K562 (cell line): ENCODE measurements around the gene PRPF18. TPM values are rescaled to one million over a fixed set of nuclear protein-coding genes. Genes with fewer than 3 reads are reported as not detected.

Experiments
- BDP1 ChIP-seq: IDR thresholded peaks from 3 replicates; pipeline ENCODE4 v1.6.1; 2011; ENCODE audit not compliant: insufficient read length, insufficient read depth
- CHCHD3 ChIP-seq: fragments of 250-450 bp; sonication (Bioruptor Pico); IDR thresholded peaks from 2 replicates; pipeline ENCODE4 v2.1.2; 2022; ENCODE audit warnings: mild to moderate bottlenecking
- CHD4 ChIP-seq: fragments of 200-600 bp; sonication (generic); IDR thresholded peaks from 3 replicates; pipeline ENCODE4 v1.6.1; 2012; ENCODE audit warnings: low read depth, mild to moderate bottlenecking, mixed read lengths, low read length, inconsistent platforms; ENCODE audit not compliant: insufficient read depth, insufficient replicate concordance, poor library complexity, severe bottlenecking
- EP400 ChIP-seq: fragments of 450-650 bp; IDR thresholded peaks from 2 replicates; pipeline ENCODE4 v1.6.1; 2017; ENCODE audit warnings: antibody characterized with exemption, mild to moderate bottlenecking, moderate library complexity
- KDM2B ChIP-seq: fragments of 250-450 bp; sonication (Bioruptor Pico); IDR thresholded peaks from 2 replicates; pipeline ENCODE4 v1.8.0; 2021; ENCODE audit warnings: mild to moderate bottlenecking, moderate library complexity
- MTA3 ChIP-seq: fragments of 450-650 bp; formaldehyde crosslinking; IDR thresholded peaks from 2 replicates; pipeline ENCODE4 v1.6.1; 2017; ENCODE audit warnings: mild to moderate bottlenecking, borderline replicate concordance
- MTF1 ChIP-seq: fragments of 250-450 bp; sonication (Bioruptor Pico); IDR thresholded peaks from 2 replicates; pipeline ENCODE4 v1.9.0; 2021; ENCODE audit warnings: moderate library complexity, mild to moderate bottlenecking, inconsistent platforms, borderline replicate concordance
- PURB ChIP-seq: sonication (generic); formaldehyde crosslinking; IDR thresholded peaks from 2 replicates; pipeline ENCODE4 v1.9.0; 2021; ENCODE audit warnings: low read depth, mild to moderate bottlenecking, missing genetic modification reagents
- SMARCB1 ChIP-seq: IDR thresholded peaks from 2 replicates; pipeline ENCODE4 v1.6.1; 2011; ENCODE audit warnings: improper control_type of control experiment, low read depth; ENCODE audit not compliant: insufficient read length
- TAF9B ChIP-seq: fragments of 450-650 bp; IDR thresholded peaks from 2 replicates; pipeline ENCODE4 v1.6.1; 2018; ENCODE audit warnings: mild to moderate bottlenecking; ENCODE audit not compliant: partially characterized antibody
- TCF7 ChIP-seq: sonication (generic); IDR thresholded peaks from 2 replicates; pipeline ENCODE4 v1.6.1; 2016; ENCODE audit warnings: antibody characterized with exemption, borderline replicate concordance
- ZFP36 ChIP-seq: fragments of 150-350 bp; IDR thresholded peaks from 2 replicates; pipeline ENCODE4 v1.6.1; 2018; ENCODE audit warnings: low read length, low read depth; ENCODE audit not compliant: partially characterized antibody
- ZNF174 ChIP-seq: fragments of 250-450 bp; sonication (Bioruptor Pico); IDR thresholded peaks from 2 replicates; pipeline ENCODE4 v1.4.0; 2020; ENCODE audit warnings: mild to moderate bottlenecking
- ZNF561 ChIP-seq: fragments of 450-650 bp; formaldehyde crosslinking; conservative IDR thresholded peaks from 2 replicates; pipeline ENCODE4 v1.4.0; 2020; ENCODE audit warnings: mild to moderate bottlenecking, moderate library complexity
- polyA plus RNA-seq, 8 experiments: library from polyadenylated mRNA; depleted of rRNA in 4 of 8; stranded (reverse) in 5 of 8; unstranded in 3 of 8; fragments of >200 nt; fragmentation: Nextera tagmentation in 2 of 8; fragmentation: Illumina TruSeq in 1 of 8; extraction: Ambion mirVana in 2 of 8; extraction: Trizol in 1 of 8; gene quantifications; 2 replicates each; pipeline versions ENCODE4 v1.2.1 to v1.2.3, GENCODE V29; 2011 to 2014; ENCODE audit warnings: inconsistent platforms in 1 of 8, missing spikeins in 1 of 8
- total RNA-seq, 7 experiments: library from RNA; depleted of rRNA in 6 of 7; stranded (reverse); fragments of >200 nt in 6 of 7; fragmentation: Illumina TruSeq in 2 of 7; extraction: Trizol in 2 of 7; gene quantifications; 2 replicates each; pipeline versions ENCODE4 v1.2.1 to v1.2.3, GENCODE V29; 2011 to 2021; ENCODE audit warnings: low replicate concordance in 1 of 7
- TF ChIP-seq, protein P1 (sequence below), 2 experiments: fragments of 200-800 bp in 1 of 2; sonication (Bioruptor generic) in 1 of 2; sonication (generic) in 1 of 2; formaldehyde crosslinking in 1 of 2; IDR thresholded peaks in 1 of 2; conservative IDR thresholded peaks in 1 of 2; 2 replicates each; pipeline versions ENCODE4 v1.5.0 to v1.6.1; 2016 to 2020; ENCODE audit warnings: missing compliant biosample characterization in 1 of 2, missing genetic modification characterization in 1 of 2, missing genetic modification reagents in 1 of 2
- TF ChIP-seq, protein P2 (sequence below): sonication (generic); formaldehyde crosslinking; IDR thresholded peaks from 2 replicates; pipeline ENCODE4 v1.8.1; 2023; ENCODE audit warnings: mild to moderate bottlenecking, missing genetic modification reagents, moderate library complexity
- TF ChIP-seq, protein P3 (sequence below): sonication (generic); formaldehyde crosslinking; IDR thresholded peaks from 2 replicates; pipeline ENCODE4 v1.8.0; 2023; ENCODE audit warnings: mild to moderate bottlenecking, missing genetic modification reagents
- TF ChIP-seq, protein P4 (sequence below): fragments of 250-450 bp; sonication (Bioruptor Pico); IDR thresholded peaks from 2 replicates; pipeline ENCODE4 v1.8.0; 2022; ENCODE audit warnings: moderate library complexity, mild to moderate bottlenecking, inconsistent platforms
- TF ChIP-seq, protein P5 (sequence below): fragments of 450-650 bp; formaldehyde crosslinking; conservative IDR thresholded peaks from 2 replicates; pipeline ENCODE4 v1.4.0; 2022; ENCODE audit warnings: mild to moderate bottlenecking, missing genetic modification characterization

PRPF18 gene
- total and polyA plus RNA-seq, 9 of the 15 experiments (the other 6 are each of a cell fraction or from before 2014, with no cell fraction given), result 14.0 to 30.6 (median 23.1) TPM

DNA sequence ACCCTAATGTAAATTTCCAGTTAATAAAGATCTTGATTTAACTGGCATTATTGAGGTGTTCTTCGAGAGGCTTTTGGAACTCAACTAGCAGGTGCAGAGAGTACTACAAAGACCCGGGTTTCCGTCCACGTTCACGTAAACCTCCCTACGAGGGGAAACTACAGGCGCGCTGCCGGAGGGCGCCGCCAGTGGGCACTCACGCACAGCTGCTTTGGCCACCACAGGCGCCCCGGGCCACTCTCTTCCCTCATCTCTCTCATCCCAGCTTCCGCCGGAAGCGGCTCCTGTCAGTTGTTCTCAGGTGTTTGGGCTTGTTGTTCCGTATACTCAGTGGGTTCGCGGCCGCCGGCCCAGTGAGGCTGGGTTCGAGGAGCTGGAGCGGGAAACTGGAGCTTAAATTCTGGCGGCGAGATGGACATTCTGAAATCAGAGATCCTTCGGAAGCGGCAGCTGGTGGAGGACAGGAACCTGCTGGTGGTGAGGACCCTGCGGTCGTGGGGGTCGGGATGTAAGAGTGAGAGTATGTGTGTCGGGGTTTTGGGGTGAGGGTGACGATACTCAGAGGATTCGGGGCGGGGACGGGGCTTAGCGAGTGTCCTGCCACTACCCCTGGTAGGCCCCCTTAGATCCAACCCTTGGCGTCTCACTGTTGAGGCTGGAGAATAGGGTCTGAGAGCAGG lies at the start of gene PRPF18 (continued):
- TF ChIP-seq, protein P1, sequence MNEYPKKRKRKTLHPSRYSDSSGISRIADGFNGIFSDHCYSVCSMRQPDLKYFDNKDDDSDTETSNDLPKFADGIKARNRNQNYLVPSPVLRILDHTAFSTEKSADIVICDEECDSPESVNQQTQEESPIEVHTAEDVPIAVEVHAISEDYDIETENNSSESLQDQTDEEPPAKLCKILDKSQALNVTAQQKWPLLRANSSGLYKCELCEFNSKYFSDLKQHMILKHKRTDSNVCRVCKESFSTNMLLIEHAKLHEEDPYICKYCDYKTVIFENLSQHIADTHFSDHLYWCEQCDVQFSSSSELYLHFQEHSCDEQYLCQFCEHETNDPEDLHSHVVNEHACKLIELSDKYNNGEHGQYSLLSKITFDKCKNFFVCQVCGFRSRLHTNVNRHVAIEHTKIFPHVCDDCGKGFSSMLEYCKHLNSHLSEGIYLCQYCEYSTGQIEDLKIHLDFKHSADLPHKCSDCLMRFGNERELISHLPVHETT (CRISPR knock-in tag; conservative IDR thresholded peaks at IDR 0.05 in 1 of 2, IDR thresholded peaks at IDR 0.05 in 1 of 2), result no peak
- TF ChIP-seq MTF1 (CRISPR knock-in tag), result no peak
- TF ChIP-seq TCF7, result no peak
- peak; percentile 50 for TF ChIP-seq TAF9B
- no peak for TF ChIP-seq CHCHD3
- 0 out of 2 replicates have a peak, but pooled peaks have one; percentile 58 for TF ChIP-seq MTA3
- no peak for TF ChIP-seq KDM2B (CRISPR knock-in tag)
- TF ChIP-seq, protein P2, sequence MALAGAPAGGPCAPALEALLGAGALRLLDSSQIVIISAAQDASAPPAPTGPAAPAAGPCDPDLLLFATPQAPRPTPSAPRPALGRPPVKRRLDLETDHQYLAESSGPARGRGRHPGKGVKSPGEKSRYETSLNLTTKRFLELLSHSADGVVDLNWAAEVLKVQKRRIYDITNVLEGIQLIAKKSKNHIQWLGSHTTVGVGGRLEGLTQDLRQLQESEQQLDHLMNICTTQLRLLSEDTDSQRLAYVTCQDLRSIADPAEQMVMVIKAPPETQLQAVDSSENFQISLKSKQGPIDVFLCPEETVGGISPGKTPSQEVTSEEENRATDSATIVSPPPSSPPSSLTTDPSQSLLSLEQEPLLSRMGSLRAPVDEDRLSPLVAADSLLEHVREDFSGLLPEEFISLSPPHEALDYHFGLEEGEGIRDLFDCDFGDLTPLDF, result no peak; the same call in 1 of the 2 replicates
- no peak for TF ChIP-seq SMARCB1
- no peak for TF ChIP-seq PURB (CRISPR knock-in tag)
- peak; percentile 40 for TF ChIP-seq ZFP36
- TF ChIP-seq, protein P3, sequence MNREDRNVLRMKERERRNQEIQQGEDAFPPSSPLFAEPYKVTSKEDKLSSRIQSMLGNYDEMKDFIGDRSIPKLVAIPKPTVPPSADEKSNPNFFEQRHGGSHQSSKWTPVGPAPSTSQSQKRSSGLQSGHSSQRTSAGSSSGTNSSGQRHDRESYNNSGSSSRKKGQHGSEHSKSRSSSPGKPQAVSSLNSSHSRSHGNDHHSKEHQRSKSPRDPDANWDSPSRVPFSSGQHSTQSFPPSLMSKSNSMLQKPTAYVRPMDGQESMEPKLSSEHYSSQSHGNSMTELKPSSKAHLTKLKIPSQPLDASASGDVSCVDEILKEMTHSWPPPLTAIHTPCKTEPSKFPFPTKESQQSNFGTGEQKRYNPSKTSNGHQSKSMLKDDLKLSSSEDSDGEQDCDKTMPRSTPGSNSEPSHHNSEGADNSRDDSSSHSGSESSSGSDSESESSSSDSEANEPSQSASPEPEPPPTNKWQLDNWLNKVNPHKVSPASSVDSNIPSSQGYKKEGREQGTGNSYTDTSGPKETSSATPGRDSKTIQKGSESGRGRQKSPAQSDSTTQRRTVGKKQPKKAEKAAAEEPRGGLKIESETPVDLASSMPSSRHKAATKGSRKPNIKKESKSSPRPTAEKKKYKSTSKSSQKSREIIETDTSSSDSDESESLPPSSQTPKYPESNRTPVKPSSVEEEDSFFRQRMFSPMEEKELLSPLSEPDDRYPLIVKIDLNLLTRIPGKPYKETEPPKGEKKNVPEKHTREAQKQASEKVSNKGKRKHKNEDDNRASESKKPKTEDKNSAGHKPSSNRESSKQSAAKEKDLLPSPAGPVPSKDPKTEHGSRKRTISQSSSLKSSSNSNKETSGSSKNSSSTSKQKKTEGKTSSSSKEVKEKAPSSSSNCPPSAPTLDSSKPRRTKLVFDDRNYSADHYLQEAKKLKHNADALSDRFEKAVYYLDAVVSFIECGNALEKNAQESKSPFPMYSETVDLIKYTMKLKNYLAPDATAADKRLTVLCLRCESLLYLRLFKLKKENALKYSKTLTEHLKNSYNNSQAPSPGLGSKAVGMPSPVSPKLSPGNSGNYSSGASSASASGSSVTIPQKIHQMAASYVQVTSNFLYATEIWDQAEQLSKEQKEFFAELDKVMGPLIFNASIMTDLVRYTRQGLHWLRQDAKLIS (CRISPR knock-in tag), result peak; percentile 56; the same call in 1 of the 2 replicates
- TF ChIP-seq, protein P4, sequence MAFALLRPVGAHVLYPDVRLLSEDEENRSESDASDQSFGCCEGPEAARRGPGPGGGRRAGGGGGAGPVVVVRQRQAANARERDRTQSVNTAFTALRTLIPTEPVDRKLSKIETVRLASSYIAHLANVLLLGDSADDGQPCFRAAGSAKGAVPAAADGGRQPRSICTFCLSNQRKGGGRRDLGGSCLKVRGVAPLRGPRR (CRISPR knock-in tag), result no peak
- TF ChIP-seq EP400, result peak; percentile 61; the same call in 1 of the 2 replicates
- TF ChIP-seq, protein P5, sequence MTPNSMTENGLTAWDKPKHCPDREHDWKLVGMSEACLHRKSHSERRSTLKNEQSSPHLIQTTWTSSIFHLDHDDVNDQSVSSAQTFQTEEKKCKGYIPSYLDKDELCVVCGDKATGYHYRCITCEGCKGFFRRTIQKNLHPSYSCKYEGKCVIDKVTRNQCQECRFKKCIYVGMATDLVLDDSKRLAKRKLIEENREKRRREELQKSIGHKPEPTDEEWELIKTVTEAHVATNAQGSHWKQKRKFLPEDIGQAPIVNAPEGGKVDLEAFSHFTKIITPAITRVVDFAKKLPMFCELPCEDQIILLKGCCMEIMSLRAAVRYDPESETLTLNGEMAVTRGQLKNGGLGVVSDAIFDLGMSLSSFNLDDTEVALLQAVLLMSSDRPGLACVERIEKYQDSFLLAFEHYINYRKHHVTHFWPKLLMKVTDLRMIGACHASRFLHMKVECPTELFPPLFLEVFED, result no peak
- TF ChIP-seq ZNF561 (CRISPR knock-in tag), result no peak
- TF ChIP-seq ZNF174 (CRISPR knock-in tag), result no peak
- no peak for TF ChIP-seq BDP1
- TF ChIP-seq CHD4, result no peak
